GM23248 (cell line): ENCODE measurements around the gene FYB1.

Source experiments
- EZH2 ChIP-seq: fragments of 200-600 bp; sonication (generic); IDR thresholded peaks from 2 replicates; pipeline ENCODE4 v1.6.1; 2018; ENCODE audit warnings: antibody characterized with exemption, mild to moderate bottlenecking; ENCODE audit not compliant: insufficient read depth, poor library complexity, severe bottlenecking
- EZH2phosphoT487 ChIP-seq: fragments of 200-600 bp; sonication (generic); IDR thresholded peaks from 2 replicates; pipeline ENCODE4 v1.6.1; 2018; ENCODE audit warnings: antibody characterized with exemption, moderate library complexity, mild to moderate bottlenecking, low read depth; ENCODE audit not compliant: insufficient read depth

GRCh38 chr5:39220280-39221030 is 1.1 kb upstream of the FYB1 start:
- TF ChIP-seq EZH2 (no peak), EZH2phosphoT487 (no peak)
